T-helper 9 cell (primary cell): ENCODE measurements around the gene DUSP28.
"Not testable (repeated sequence)": the region's sequence is repeated elsewhere in the genome, so short reads cannot be mapped to it uniquely, and the experiment has no call there.

ENCODE experiments used
- DNase-seq: peaks from one replicate; pipeline ENCODE4 v3.0.0-alpha.2; 2020

DUSP28 gene

DNA sequence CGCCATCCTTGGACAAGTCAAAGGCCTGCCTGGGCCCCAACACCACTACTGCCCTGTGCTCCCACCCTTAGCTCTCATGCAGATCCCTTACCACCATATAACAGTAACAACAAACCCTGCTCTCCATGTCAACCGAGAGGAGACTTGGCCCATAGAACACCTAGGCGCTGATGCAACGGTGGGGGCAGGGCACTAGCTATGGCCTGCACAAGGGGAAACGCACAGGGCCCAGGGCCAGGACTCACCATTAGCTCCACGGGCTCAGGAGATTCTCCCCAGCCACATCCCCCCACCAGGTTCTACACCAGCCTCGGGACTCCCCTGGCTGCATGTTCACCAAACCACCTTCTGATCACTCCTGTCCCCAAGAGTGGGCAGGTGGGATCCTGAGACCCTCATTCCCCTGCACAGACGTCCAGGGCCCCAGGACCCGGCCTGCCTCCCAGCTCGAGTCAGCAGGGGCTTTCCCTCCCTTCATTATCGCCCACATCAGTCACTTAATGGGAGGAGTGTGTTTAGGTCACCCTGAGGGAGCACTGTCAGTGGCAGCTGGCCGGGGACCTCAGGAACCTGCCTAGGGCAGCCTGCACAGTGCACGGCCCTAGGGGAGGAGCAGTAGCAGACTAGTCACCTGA, 31.6 kb upstream of the DUSP28 start:
- DNase-seq = no peak

DNA sequence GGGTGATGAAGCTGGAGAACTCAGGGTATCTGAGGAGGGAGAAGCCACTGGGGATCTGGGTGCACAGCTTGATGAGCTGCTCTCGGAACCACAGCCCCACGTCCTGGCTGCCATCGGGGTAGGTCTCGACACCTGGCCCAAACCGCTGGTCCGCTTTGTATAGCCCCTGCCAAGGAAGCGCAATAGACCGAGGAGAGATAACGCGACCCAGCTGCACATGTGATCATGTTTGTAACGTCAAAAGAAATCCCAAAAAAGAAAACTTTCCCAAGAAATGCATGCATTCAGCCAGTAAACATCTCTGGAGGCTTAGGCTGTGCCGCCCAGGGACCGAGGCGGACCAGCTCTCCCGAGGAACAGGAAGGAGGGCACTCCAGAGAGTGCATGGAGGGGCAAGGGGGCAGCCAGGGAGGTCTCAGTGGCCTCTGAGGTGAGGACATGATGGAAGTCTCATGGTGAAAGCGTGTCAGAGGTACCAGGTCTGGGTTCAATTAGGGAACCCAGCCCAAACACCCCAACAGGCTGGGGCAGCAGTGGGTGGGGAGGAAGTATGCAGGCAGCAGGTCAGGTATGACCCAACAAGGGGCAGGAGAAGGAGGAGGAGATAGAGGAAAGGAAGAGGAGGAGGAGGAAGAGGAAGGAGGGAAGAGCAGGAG, 30.7 kb upstream of the DUSP28 start:
- DNase-seq = no peak

DNA sequence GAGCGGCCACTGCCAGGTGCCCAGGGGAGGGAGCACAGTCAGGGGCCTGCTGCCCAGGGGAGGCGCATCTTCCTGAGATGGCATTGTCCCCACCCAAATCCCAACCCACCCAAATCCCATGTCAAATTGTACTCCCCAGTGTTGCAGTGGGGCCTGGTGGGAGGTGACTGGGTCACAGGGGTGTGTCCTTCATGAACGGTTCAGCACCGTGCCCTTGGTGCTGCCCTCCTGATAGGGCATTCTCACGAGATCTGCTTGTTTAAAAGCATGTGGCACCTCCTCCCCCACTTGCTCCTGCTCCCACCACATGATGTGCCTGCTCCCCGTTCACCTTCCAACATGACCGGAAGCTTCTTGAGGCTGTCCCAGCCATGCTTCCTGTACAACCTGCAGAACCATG, 30.0 kb upstream of the DUSP28 start:
- no peak for DNase-seq

DNA sequence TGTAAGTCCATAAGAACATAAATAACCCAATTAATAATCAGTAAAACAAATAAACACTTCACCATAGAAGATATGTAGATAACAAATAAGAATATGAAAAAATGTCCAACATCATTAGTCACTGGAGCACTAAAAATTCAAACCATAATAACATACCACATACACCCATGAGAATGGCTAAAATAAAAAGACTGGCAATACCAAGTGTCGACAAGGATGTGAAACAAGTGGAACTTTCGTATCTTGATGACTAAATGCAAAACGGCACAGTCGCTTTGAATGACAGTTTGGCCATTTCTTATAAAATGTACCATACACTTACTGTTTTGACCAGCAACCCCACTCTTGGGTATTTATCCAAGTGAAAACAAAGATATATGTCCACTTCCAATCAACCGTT, 29.1 kb upstream of the DUSP28 start:
- DNase-seq = no peak

DNA sequence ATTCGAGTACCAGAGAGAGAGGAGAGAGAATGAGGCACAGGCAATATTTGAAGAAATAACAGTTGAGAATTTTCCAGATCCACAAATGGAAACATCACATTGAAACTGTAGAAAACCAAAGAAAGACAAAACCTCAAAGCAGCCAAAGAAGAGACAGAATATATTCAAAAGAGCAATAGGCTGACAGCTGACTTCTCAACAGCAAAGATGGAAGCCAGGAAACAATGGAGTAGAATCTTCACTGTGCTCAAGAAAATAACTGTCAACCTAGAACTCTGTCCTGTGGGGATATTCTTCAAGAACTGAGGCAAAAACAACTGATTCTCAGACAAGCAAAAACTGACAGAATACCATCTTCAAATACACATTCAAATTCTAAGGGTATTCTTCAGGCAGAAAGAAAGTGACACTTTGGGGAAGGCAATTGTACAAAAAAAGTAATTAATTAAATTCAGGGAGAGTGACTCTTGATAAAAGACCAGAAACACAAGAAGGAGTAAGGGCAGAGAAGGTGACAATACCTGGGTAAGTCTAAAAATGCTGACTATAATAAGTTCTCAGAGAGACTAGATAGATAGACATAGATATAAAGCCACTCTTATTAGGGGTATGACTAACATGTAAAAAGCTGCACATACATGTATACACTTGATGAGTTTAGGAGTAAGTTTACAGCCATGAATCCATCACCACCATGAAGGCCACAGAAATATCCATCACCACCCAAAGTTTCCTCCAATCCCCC, 28.0 kb upstream of the DUSP28 start:
- no peak for DNase-seq

DNA sequence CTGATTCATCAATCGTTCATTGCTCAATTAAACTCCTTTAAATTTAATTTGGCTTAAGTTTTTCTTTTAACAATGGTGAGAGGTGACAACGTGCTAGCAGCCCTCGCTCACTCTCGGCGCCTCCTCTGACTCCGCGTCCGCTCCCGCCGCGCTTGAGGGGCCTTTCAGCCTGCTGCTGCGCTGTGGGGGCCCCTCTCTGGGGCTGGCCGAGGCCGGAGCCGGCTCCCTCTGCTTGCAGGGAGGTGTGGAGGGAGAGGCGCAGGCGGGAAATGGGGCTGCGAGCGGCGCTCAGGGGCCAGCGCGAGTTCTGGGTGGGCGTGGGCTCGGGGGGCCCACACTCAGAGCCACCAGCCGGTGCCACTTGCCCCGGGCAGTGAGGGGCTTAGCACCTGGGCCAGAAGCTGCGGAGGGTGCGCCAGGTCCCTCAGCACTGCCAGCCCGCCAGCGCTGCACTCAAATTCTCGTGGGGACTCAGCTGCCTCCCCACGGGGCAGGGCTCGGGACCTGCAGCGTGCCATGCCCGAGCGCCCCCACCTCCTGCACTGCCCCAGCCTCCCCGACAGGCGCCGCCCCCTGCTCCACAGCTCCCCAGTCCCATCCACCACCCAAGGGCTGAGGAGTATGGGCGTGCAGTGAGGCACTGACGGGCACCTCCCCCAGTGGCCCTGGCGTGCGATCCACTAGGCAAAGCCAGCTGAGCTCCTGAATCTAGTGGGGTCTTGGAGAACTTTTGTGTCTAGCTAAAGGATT, 22.0 kb upstream of the DUSP28 start:
- no peak for DNase-seq

DNA sequence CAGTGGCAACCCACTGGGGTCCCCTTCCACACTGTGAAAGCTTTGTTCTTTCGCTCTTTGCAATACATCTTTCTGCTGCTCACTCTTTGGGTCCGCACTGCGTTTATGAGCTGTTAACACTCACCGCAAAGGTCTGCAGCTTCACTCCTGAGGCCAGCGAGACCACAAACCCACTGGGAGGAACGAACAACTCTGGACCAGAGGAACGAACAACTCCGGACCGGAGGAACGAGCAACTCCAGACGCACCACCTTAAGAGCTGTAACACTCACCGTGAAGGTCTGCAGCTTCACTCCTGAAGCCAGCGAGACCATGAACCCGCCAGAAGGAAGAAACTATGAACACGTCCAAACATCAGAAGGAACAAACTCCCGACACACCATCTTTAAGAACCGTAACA, 21.1 kb upstream of the DUSP28 start:
- DNase-seq = not testable (repeated sequence)

DNA sequence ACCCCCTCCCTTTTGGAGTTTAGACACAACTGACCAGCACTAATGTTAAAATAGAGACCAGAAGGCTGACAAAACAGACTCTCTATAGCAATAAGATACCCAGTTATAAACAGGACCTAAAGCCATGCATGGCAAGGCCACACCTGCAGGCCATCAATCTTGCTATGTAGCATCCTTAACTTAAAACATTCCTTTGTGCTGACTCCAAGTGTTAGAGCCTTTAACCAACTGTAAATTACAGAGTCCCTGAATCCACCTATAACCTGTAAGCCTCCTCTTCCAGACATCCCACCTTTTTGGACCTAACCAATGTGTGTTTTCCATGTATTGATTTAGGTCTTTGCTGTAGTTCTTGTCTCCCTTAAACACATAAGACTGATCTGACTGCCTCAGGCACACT, 20.3 kb upstream of the DUSP28 start:
- no peak for DNase-seq

DNA sequence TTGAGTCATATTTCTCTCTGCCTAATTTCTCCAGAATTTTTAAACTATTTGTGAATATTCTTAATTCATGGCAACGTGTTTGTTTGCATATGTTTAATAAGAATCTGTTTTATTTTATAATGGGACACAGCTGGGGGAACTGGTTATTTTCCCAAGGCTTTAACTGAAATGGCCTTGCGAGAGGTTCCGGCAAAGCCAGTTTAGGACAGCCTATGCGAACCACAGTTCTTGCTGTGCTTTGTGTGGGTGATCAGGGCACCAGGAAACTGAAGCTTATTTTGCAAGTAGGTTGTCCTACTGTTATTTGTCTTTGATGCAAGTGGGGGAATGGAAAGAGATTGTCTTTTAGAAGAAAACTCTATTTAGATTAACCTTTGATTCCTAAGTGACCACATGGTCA, 8.9 kb upstream of the DUSP28 start:
- no peak for DNase-seq

DNA sequence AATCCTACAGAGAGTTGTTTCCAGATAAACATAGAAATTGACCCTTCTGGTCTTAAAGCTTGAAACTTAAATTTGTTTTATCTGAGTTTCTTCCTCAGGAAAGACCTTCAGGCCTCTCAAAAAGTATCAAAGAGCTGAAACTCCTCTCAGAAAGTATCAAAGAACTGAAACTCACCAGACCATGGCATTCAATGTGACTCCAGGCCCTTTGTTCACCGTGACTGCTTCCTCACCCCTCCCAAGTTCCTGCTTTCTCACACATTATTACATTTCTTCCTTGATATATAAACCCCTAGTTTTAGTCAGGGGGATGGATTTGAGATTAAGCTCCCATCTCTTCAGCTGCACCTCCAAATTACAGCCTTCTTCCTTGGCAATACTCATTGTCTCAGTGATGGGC, 8.3 kb upstream of the DUSP28 start:
- DNase-seq = no peak

DNA sequence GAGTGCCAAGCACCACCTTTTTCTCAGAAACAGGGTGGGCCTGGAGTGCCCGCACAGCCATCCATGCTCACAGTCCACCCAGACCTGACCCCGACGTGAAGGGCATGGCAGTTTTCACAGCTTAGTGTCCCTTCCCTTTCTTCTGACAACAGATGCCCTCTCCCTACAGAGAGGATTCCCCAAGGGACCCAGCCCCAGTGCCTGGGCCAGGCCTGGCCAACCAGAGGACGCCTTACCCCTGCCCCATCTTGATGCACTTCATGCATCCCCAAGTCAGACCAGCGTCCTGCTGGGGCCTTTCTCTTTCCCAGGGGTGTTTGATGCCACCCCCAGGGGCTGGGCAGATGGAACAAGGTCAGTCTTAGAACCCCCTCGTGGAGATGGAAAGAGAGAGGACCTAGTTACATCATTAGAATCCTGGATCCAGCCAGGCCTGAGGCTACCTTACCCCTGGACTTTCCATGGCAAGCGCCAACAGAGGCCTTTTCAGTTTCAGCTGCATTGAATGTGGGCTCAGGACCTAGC, 6.1 kb upstream of the DUSP28 start:
- no peak for DNase-seq

DNA sequence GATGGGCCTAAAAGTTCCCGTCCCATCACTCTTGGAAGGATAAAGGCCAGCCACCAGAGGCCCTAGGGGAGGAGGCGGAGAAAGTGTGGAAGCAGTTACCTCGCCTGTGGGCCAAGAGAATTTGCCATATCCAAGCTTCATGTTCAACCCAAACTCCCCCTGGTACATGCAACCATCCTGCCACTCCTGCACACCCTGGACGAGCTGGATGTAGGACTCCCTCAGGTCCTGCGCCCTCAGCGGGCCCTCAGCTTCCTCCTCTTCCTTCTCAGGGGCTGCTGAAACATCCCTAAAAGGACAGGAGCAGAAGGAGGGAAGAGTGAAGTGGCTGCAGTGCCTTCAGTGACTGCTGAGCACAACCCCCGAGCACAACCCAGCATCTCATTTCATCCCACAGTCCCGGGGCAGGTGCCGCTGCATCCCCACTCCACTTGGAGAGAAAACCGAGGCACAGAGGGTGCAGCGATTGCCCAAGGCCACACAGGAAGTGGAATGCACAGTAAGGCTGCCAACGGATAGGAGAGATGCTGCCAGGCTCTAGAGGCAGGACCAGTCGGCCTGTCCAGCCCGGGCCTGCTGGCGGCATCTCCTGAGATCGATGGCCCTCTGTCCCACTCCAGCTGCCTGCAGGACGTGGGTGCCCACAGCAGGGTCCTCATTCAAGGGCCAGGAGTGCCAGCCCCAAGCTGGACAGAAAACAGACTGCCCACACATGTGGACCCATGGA, 5.2 kb upstream of the DUSP28 start:
- no peak for DNase-seq

DNA sequence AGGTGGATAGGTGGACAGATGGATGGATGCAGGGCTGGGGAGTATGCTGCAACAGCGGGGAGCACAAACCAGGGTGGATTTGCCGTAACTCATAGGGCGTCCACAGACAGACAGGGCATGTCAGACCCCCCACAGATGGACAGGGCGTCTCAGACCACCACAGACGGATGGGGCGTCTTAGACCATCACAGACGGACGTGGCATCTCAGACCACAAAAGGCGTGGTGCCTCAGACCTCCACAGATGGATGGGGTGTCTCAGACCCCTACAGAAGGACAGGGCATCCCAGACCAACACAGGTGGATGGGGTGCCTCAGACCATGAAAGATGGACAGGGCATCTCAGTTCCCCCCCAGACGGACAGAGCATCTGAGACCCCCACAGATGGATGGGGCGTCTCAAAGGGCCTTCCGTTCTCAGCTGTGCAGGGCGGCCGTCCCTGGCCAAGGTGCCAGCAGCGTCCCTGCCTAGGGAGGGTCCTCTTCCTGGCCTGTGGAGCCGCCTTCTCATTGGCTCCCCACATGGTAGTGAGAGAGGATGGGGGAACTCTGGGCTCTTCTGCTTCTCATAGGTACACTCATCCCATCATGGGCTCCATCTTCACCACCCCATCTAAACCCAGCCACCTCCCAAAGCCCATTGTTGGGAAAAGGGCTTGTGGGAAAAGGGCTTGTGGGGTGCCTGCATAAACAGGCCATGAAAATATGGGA, 4.5 kb upstream of the DUSP28 start:
- DNase-seq = no peak

DNA sequence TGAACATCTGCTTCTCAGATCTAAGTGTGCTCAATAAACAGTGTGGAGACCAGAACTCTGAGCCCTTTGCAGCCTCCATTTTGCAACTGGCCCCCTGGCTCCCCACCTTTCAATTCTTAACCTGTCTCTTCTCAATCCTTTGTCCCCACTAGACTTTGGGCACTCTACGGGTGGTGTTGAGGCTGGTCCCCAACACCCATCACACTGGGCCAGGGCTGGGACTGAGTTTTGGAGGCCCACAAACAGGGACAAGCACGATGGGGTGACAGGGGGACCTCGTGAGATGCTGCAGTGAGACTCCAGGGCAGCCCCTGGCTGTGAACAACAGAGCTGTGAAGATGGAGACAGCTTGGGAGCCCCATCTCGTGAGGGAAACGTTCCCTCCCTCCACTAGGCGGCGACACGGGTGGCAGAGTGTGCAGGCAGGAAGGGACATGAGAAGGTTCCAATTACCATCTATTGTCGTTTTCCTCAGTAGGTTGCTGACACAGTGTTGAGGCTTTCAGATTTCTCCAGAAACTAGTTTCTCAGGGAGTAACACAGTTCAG, 3.5 kb upstream of the DUSP28 start:
- DNase-seq = peak; percentile 67

DNA sequence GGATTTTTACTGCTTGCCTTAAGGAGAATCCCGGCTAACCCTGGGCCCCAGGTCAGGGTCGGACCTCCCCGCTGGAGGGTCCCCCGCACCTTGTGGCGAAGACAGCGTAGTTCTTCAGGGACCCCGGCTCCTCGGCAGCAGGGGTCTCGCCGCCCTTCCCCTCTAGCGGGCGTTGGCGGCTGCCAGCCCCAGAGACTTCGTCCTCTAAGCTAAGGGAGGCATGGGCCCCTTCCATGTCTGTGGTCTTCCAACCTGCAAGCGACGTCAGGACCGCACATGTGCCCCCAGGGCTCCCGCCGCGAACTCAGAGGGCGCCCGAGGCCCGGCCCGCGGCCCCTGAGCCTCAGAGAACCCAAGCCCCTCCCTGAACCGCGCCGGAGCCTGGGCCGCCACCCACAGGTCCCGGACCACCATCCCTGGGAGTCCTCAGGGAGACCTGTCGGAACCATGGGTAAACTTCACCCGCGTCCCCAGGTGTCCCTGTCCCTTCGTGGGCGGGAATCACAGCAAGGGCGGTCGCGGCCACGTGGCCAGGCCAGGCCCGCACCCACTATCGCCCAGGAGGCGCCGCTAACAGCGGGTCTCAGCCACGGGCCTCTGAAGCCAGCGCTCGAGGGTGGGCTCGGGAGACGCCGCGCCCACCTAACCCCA, 2.9 kb upstream of the DUSP28 start:
- DNase-seq = no peak

DNA sequence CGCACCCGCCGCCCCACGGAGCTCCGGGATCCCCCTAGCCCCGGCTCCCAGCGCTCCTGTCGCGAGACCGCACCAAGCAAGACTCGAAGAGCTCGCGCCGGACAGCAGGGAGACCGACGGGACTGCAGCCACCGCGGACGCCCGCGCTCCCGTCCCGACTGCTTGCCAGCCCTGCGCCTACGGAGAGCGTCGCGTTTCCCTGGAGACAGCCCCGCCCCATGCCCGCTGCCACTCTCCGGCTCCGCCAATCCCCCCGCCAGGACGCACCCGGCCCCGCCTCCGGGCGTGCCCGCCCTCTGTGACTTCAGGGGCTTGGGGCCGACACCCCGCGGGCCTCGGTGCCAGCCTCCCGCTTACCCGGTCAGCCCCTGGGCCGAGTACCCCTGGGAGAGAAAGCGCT, 2.3 kb upstream of the DUSP28 start, which contains the start of gene ANKMY1:
ANKMY1 (minus strand) TSS at position 181 of the 400 bp plus-strand sequence. CDS start 653 bp downstream, outside the sequence.
- peak; percentile 34 for DNase-seq

DNA sequence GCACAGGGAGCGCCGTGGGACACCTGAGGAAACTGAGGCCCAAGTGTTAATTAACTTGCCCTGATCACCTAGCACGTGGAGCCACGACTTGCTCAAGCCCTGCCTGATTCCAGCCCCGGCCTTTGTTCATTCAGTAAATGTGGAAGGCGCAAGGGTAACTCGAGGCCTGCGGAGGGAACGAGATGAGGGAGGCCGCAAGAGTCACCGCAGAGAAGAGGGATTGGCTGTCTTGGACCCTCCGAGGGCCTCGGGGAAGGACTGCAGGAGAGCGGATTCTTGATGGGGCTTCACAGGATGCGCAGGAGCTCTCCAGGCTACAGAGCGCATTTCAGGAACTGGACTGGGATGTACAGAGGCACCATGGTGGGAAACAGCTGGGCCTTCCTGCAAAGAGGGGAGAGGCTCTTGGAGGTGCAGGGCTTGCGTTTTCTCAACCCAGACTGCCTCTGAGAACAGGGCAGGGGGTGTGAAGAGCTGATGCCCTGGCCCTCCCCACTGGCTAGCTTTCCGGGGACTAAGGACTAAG, 1.9 kb upstream of the DUSP28 start:
- DNase-seq = no peak

DNA sequence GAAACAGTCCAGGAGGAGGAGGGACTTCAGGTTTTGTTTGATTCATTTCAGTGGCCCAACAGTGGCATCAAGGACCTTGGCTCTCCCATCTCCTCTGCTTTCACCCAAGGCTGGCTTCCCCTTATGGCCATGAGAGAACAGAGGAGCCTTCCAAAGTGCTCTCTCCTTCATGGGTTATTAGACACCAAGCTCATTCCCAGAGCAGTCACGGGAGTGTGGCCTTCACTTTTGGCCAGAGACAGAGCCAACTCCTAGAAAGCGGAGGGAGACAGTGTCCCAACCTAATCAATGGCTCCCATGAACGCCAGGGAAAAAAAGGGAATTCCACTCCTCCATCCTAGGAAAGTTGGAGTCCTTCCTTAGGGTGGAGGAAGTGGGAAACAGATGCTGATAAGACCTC, 871 bp upstream of the DUSP28 start:
- no peak for DNase-seq

DNA sequence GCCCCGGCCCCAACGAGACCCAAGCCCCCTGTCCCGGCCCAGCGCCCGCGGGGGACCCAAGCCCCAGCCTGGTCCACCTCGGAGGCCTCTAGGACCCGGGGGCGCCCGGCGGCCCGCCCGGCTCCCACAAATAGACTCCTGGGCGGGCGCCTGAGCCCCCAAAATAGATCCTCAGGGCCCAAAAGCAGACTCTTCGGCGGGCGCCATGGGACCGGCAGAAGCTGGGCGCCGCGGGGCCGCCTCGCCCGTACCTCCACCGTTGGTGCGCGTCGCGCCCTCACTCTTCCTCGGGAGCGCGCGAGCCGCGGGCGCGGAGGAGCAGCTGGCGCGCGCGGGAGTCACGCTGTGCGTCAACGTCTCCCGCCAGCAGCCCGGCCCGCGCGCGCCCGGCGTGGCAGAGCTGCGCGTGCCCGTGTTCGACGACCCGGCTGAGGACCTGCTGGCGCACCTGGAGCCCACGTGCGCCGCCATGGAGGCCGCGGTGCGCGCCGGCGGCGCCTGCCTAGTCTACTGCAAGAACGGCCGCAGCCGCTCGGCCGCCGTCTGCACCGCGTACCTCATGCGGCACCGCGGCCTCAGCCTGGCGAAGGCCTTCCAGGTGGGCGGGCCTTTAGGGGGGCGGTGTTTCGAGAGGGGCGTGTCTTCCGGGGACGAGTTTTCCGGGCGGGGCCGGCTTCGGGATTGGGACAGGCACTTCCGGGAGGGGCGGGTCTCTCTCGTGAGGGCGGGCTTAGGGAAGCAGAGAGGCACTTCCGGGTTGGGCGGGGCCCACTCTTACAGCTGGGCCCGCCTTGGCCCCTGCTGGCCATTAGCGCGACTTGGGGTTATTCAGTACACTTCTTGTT, 545 bp downstream of the DUSP28 start:
- DNase-seq = peak; percentile 100
